Measurements from ENCODE around the gene C1QTNF5. TPM values are rescaled to one million over a fixed set of nuclear protein-coding genes. Genes with fewer than 3 reads are reported as not detected.

The C1QTNF5 gene
- total RNA-seq, 2 donors from 2014 or later, result not detected

GRCh38 chr11:119347242-119347641, 6.6 kb upstream of the C1QTNF5 start:
- DNase-seq (ENCODE audit: low spot score in 2 of 2) (no peak), ATAC-seq (no peak)
- no peaks in the 10 kb centered on the region for H3K36me3 Mint-ChIP-seq
- peak overlapping the region in 1 of 2 donors; percentile 29 for H3K27ac Mint-ChIP-seq
- no peaks in the 10 kb centered on the region for H3K9me3 Mint-ChIP-seq

DNA sequence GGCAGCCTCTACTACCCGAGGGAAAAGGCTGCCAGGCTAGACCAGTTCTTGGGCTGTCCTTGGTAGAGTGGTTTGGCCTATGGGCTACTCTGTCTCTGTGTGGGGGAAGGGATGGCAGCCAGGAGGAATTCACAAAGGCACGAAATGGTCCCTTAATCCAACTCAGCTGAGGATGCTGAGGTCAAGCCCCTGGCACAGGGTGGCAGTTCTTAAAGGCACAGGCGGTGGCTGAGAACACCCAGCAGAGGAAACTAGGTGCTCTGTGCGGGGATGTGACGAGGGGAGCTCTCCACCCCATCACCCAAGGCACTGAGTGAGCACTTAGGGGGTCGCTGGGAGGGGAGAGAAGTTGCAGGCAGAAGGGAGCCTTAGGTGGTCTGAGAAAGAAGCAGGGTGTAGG, 5.9 kb upstream of the C1QTNF5 start, which contains the start of gene MFRP:
MFRP (minus strand) TSS at position 101 of the 400 bp plus-strand sequence. CDS start 192 bp downstream, outside the sequence.
- H3K36me3 Mint-ChIP-seq, result no peaks in the 10 kb centered on the region
- no peak for ATAC-seq

GRCh38 chr11:119345685-119346084, 5.0 kb upstream of the C1QTNF5 start:
- DNase-seq (ENCODE audit: low spot score in 2 of 2), result no peak
- H3K27ac Mint-ChIP-seq, result no peak overlapping the region
- ATAC-seq, result no peak
- no peaks in the 10 kb centered on the region for H3K36me3 Mint-ChIP-seq
- no peaks in the 10 kb centered on the region for H3K9me3 Mint-ChIP-seq

More for the DNA sequence above, 5.9 kb upstream of the C1QTNF5 start, which contains the start of gene MFRP:
- H3K27ac Mint-ChIP-seq, result peak within 1 kb of the TSS in 1 of 2 donors; percentile 29
- H3K9me3 Mint-ChIP-seq, result no peaks in the 10 kb centered on the region
- no peak for DNase-seq (ENCODE audit: low spot score in 2 of 2)

DNA sequence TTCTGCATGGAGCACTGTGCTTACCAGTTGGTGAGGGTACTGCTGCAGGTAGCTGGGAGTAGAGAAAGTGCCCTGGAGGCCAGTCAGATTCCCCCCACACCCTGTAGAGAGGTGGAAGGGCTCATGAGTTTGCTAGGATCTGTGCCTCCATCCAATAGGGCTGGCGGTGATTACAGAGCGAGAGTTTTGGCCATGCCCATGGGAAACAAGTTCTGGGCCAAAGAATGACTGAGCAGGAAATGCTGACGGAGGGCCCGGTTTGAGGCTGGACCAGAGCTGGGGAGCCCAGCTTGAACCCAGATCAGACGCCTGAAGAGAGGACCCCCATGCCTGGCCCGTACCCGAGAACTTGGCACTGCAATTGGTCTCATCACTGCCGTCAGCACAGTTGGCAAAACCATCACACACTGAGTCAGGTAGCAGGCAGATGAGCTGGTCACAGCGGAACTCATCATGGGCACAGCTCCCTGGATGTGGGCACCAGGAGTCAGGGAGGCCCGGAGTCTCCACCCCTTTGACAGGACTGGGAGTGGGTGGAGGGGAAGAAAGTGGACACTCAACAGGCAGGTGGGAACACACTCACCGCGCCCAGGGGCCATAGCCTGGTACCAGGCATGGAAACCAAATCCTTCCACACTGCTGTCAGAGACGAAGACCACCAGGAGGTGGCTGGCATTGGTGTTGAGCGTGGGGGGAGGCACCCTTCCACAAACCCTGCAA, 3.8 kb upstream of the C1QTNF5 start:
- no peaks in the 10 kb centered on the region for H3K9me3 Mint-ChIP-seq
- H3K27ac Mint-ChIP-seq, result no peak overlapping the region
- DNase-seq (ENCODE audit: low spot score in 2 of 2) (no peak), ATAC-seq (no peak)
- peaks cover 0 to under 1% of the 10 kb centered on the region in 2 donors for H3K36me3 Mint-ChIP-seq

- H3K36me3 Mint-ChIP-seq, result peaks cover 0 to 5% of the 10 kb centered on the region in 2 donors
- ATAC-seq (no peak), DNase-seq (ENCODE audit: low spot score in 2 of 2) (no peak)
- no peak overlapping the region for H3K27ac Mint-ChIP-seq
- H3K9me3 Mint-ChIP-seq, result no peaks in the 10 kb centered on the region
These were observed 3.0 kb upstream of the C1QTNF5 start for GRCh38 chr11:119343726-119344125.

- Mint-ChIP-seq H3K9me3 (no peaks in the 10 kb centered on the region), H3K36me3 (peaks cover 0 to 5% of the 10 kb centered on the region in 2 donors), H3K27ac (no peak overlapping the region)
- ATAC-seq, result no peak
- no peak for DNase-seq (ENCODE audit: low spot score in 2 of 2)
These were observed 1.9 kb upstream of the C1QTNF5 start for GRCh38 chr11:119342362-119343130.

GRCh38 chr11:119342023-119342300, 1.3 kb upstream of the C1QTNF5 start:
- Mint-ChIP-seq H3K9me3 (no peaks in the 10 kb centered on the region), H3K27ac (no peak overlapping the region), H3K36me3 (peaks cover 0 to 5% of the 10 kb centered on the region in 2 donors)
- ATAC-seq, result no peak
- DNase-seq (ENCODE audit: low spot score in 2 of 2), result no peak

- Mint-ChIP-seq H3K9me3 (no peaks in the 10 kb centered on the region), H3K36me3 (peaks cover 0 to 5% of the 10 kb centered on the region in 2 donors), H3K27ac (no peak overlapping the region)
- ATAC-seq (no peak), DNase-seq (ENCODE audit: low spot score in 2 of 2) (no peak)
These were observed 739 bp upstream of the C1QTNF5 start for GRCh38 chr11:119341222-119342022.

DNA sequence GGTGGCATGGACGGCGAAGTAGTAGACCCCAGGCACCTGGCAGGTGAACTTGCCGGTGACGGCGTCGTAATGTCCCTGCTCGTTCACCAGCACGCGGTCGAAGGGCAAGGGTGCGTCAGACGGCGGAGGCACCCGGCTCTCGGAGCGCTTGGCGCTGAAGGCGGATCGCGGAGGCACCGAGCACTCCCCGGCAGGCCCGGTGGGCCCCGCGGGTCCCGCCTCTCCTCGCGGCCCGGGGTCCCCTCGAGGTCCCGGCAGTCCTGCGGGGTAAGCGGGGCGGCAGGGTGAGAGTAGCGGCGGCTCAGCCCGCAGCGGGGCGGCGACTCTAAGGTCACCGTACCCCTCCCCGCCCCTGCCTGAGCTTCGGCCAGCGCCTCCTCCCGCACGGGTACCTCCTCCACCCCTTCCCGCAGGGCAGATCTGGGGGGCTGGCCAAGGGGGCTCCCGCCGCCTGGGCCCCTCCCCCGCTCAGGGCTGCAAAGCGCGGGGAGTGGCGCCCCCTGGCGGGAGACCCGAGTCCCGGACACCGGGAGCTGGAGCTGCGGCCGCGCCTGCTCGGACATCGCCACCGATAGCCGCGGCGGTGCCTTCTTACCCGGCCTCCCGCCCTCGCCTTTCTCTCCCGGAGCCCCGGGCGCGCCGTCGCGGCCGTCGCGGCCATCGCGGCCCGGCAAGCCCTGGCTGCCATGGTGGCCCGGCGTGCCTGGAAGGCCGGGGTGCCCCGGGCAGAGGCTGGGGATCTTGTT, 921 bp downstream of the C1QTNF5 start:
- Mint-ChIP-seq H3K27ac (no peak overlapping the region), H3K36me3 (peaks cover 4 to 15% of the 10 kb centered on the region in 2 donors), H3K9me3 (no peaks in the 10 kb centered on the region)
- peak in 1 of 2 donors; percentile 72 for DNase-seq (ENCODE audit: low spot score in 2 of 2)
- ATAC-seq, result peak; percentile 30 to 44

GRCh38 chr11:119338965-119339588, 1.6 kb downstream of the C1QTNF5 start:
- ATAC-seq (no peak), DNase-seq (ENCODE audit: low spot score in 2 of 2) (no peak)
- Mint-ChIP-seq H3K36me3 (peaks cover 8 to 18% of the 10 kb centered on the region in 2 donors), H3K27ac (no peak overlapping the region), H3K9me3 (no peaks in the 10 kb centered on the region)

GRCh38 chr11:119338318-119338890, 2.3 kb downstream of the C1QTNF5 start:
- Mint-ChIP-seq H3K9me3 (no peaks in the 10 kb centered on the region), H3K27ac (no peak overlapping the region), H3K36me3 (peaks cover 8 to 18% of the 10 kb centered on the region in 2 donors)
- ATAC-seq (peak; percentile 25 to 45), DNase-seq (ENCODE audit: low spot score in 2 of 2) (peak in 1 of 2 donors; percentile 82)

- ATAC-seq, result no peak
- no peaks in the 10 kb centered on the region for H3K9me3 Mint-ChIP-seq
These were observed 2.9 kb downstream of the C1QTNF5 start for GRCh38 chr11:119337581-119338317.

GRCh38 chr11:119336744-119337469, 3.8 kb downstream of the C1QTNF5 start:
- no peak for ATAC-seq
- H3K27ac Mint-ChIP-seq, result no peak overlapping the region
- no peak for DNase-seq (ENCODE audit: low spot score in 2 of 2)
- no peaks in the 10 kb centered on the region for H3K9me3 Mint-ChIP-seq
- peaks cover 8 to 18% of the 10 kb centered on the region in 2 donors for H3K36me3 Mint-ChIP-seq

More at GRCh38 chr11:119337581-119338317, 2.9 kb downstream of the C1QTNF5 start:
- Mint-ChIP-seq H3K27ac (no peak overlapping the region), H3K36me3 (peaks cover 8 to 18% of the 10 kb centered on the region in 2 donors)
- DNase-seq (ENCODE audit: low spot score in 2 of 2), result no peak
